Mesenchymal stem cell (in vitro differentiated cells and primary cell): ENCODE data around the gene TNNC1.

Source experiments
- DNase-seq: peaks from one replicate; pipeline ENCODE4 v3.0.0-alpha.2; 2013
- H2AFZ ChIP-seq: one replicate; pipeline ENCODE4 v1.6.1; 2013; ENCODE audit warnings: low read depth, mild to moderate bottlenecking, control low read depth, inconsistent platforms, low read length, moderate library complexity
- H2AK5ac ChIP-seq: 2 replicates; pipeline ENCODE4 v1.6.1; 2013; ENCODE audit warnings: low read length, moderate library complexity, mild to moderate bottlenecking, inconsistent platforms; ENCODE audit not compliant: severe bottlenecking
- H2BK120ac ChIP-seq: one replicate; pipeline ENCODE4 v1.6.1; 2013; ENCODE audit warnings: low read depth, mild to moderate bottlenecking, inconsistent platforms, low read length, moderate library complexity
- H2BK12ac ChIP-seq, 2 experiments: one replicate each; pipeline ENCODE4 v1.6.1; 2013; ENCODE audit warnings: inconsistent platforms in 2 of 2, low read length in 2 of 2, mild to moderate bottlenecking in 2 of 2, moderate library complexity in 2 of 2, control low read depth in 1 of 2
- H2BK15ac ChIP-seq: one replicate; pipeline ENCODE4 v1.6.1; 2013; ENCODE audit warnings: mild to moderate bottlenecking, low read depth, inconsistent platforms; ENCODE audit not compliant: poor library complexity, severe bottlenecking
- H2BK5ac ChIP-seq: 2 replicates; pipeline ENCODE4 v1.6.1; 2013; ENCODE audit warnings: low read depth, mild to moderate bottlenecking, low read length, control low read depth, inconsistent platforms; ENCODE audit not compliant: poor library complexity, severe bottlenecking
- H3K14ac ChIP-seq, 2 experiments: one replicate each; pipeline ENCODE4 v1.6.1; 2013; ENCODE audit warnings: inconsistent platforms in 2 of 2, low read length in 2 of 2, control low read depth in 1 of 2, mild to moderate bottlenecking in 1 of 2, moderate library complexity in 1 of 2
- H3K18ac ChIP-seq, 2 experiments: one replicate each; pipeline ENCODE4 v1.6.1; 2013; ENCODE audit warnings: inconsistent platforms in 2 of 2, low read length in 2 of 2, control low read depth in 1 of 2, low read depth in 1 of 2, mild to moderate bottlenecking in 1 of 2
- H3K23ac ChIP-seq, 2 experiments: one replicate each; pipeline ENCODE4 v1.6.1; 2013; ENCODE audit warnings: inconsistent platforms in 2 of 2, low read length in 2 of 2, mild to moderate bottlenecking in 2 of 2, moderate library complexity in 2 of 2, control low read depth in 1 of 2
- H3K27ac ChIP-seq: 2 replicates; pipeline ENCODE4 v1.5.1; 2013; ENCODE audit warnings: mild to moderate bottlenecking, moderate library complexity, low read length, control low read depth, inconsistent platforms; ENCODE audit not compliant: poor library complexity, severe bottlenecking
- H3K27me3 ChIP-seq, 2 experiments: 2 replicates each; pipeline versions ENCODE4 v1.6.1 to v1.7.0; 2013; ENCODE audit warnings: low read length in 2 of 2, mild to moderate bottlenecking in 2 of 2, moderate library complexity in 2 of 2, control low read depth in 1 of 2, inconsistent platforms in 1 of 2; ENCODE audit not compliant: control insufficient read depth in 1 of 2, insufficient read depth in 1 of 2
- H3K36me3 ChIP-seq, 2 experiments: 2 replicates each; pipeline versions ENCODE4 v1.6.1 to v1.7.0; 2013; ENCODE audit warnings: low read length in 2 of 2, control low read depth in 1 of 2, inconsistent platforms in 1 of 2, low read depth in 1 of 2, mild to moderate bottlenecking in 1 of 2; ENCODE audit not compliant: insufficient read depth in 2 of 2, control insufficient read depth in 1 of 2
- H3K4ac ChIP-seq, 2 experiments: one replicate each; pipeline ENCODE4 v1.6.1; 2013; ENCODE audit warnings: inconsistent platforms in 2 of 2, low read length in 2 of 2, mild to moderate bottlenecking in 2 of 2, moderate library complexity in 2 of 2, control low read depth in 1 of 2, low read depth in 1 of 2
- H3K4me1 ChIP-seq: 2 replicates; pipeline ENCODE4 v1.6.1; 2013; ENCODE audit warnings: low read depth, low read length, control low read depth; ENCODE audit not compliant: control insufficient read depth, insufficient read depth
- H3K4me2 ChIP-seq: 2 replicates; pipeline ENCODE4 v1.6.1; 2013; ENCODE audit warnings: low read length, mild to moderate bottlenecking, inconsistent platforms; ENCODE audit not compliant: poor library complexity, severe bottlenecking
- H3K4me3 ChIP-seq, 2 experiments: 2 replicates each; pipeline versions ENCODE4 v1.5.1 to v1.7.0; 2013; ENCODE audit warnings: low read length in 2 of 2, mild to moderate bottlenecking in 2 of 2, control low read depth in 1 of 2, low read depth in 1 of 2; ENCODE audit not compliant: insufficient read depth in 1 of 2
- H3K79me1 ChIP-seq: replicated peaks from 2 replicates; pipeline ENCODE4 v1.6.1; 2013; ENCODE audit warnings: mild to moderate bottlenecking, control low read depth, low read length, inconsistent platforms; ENCODE audit not compliant: poor library complexity, severe bottlenecking
- H3K9ac ChIP-seq: 2 replicates; pipeline ENCODE4 v1.7.0; 2013; ENCODE audit warnings: mild to moderate bottlenecking, low read length, moderate library complexity
- H3K9me3 ChIP-seq: 2 replicates; pipeline ENCODE4 v1.7.0; 2013; ENCODE audit warnings: mild to moderate bottlenecking, low read length; ENCODE audit not compliant: control insufficient read depth
- H4K8ac ChIP-seq: one replicate; pipeline ENCODE4 v1.6.1; 2013; ENCODE audit warnings: inconsistent platforms, mild to moderate bottlenecking, low read length, moderate library complexity
- H4K91ac ChIP-seq: one replicate; pipeline ENCODE4 v1.6.1; 2013; ENCODE audit warnings: mild to moderate bottlenecking, low read length, inconsistent platforms
- WGBS: methylation state at CpG from one replicate; pipeline ENCODE4 v1.1.7; 2013; ENCODE audit warnings: mixed read lengths; 5-methylcytosine and 5-hydroxymethylcytosine counted together

The TNNC1 gene

DNA sequence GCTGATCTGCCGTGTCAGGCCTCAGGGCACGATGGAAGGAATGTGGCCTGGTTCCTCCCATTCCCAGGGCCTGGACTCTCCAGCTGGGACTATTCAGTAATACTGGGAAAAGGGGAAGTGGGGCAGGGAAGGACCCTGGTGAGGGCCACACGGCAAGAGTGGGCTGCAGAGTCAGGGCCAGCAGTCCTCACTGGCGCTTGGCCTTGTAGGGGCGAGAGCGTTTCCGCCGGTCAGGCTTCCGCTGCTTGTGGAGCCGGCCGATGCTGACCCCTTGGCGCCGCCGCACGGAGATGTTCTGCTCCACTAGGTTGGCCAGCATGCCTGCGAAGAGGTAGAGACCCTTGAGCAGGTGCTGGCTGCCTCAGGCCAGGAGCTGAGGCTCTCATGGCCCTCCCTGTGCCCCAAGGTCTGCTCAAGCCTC is 51.7 kb downstream of the TNNC1 start:
- Histone ChIP-seq H3K9ac (no peak overlapping the region), H3K14ac (no peak overlapping the region), H4K8ac (no peak overlapping the region), H3K4me1 (peaks cover 5% of the 10 kb centered on the region), H3K9me3 (no peaks in the 10 kb centered on the region), H3K27me3 (no peaks in the 10 kb centered on the region), H2BK120ac (no peak overlapping the region), H3K36me3 (peaks cover 81 to 84% of the 10 kb centered on the region in 2 experiments), H2AK5ac (no peak overlapping the region), H4K91ac (no peak overlapping the region), H3K4me3 (no peak overlapping the region), H3K27ac (no peak overlapping the region), H2BK5ac (no peak overlapping the region), H2BK15ac (no peak overlapping the region), H2AFZ (no peak overlapping the region), H3K4me2 (no peak overlapping the region), H3K23ac (no peak overlapping the region), H3K18ac (no peak overlapping the region), H2BK12ac (no peak overlapping the region), H3K79me1 (peaks cover 31% of the 10 kb centered on the region), H3K4ac (no peak overlapping the region)
- no peak for DNase-seq
- 94% methylated on average over 16 of the region's 16 CpGs for WGBS

DNA sequence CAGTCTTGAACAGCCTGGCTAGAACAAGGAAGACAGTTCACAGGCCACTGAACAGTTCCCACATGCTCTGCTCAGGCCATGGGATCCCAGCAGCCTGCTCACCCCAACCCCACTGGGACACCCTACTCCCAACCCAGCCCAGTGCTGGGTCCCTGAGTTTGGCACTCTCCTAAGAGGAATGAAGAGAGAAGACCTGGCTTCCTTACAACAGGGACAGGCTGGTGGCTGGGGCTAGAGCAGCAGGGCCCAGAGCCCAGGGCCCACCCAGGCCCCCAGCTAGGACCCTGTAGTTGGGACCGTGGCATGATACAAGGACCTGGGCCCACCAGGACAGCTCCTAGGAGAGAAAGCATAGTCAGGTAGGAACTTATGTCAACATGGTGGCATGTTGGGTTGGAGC is 52.3 kb downstream of the TNNC1 start:
- Histone ChIP-seq H3K23ac (no peak overlapping the region), H2BK120ac (no peak overlapping the region), H4K91ac (no peak overlapping the region), H3K4me2 (no peak overlapping the region), H3K4ac (no peak overlapping the region), H3K36me3 (peaks cover 75 to 79% of the 10 kb centered on the region in 2 experiments), H3K27me3 (no peaks in the 10 kb centered on the region), H3K9me3 (no peaks in the 10 kb centered on the region), H2AFZ (no peak overlapping the region), H2BK5ac (no peak overlapping the region), H3K4me3 (no peak overlapping the region), H2AK5ac (no peak overlapping the region), H3K14ac (no peak overlapping the region), H3K4me1 (peaks cover 5% of the 10 kb centered on the region), H3K27ac (no peak overlapping the region), H3K9ac (no peak overlapping the region), H2BK12ac (no peak overlapping the region), H3K18ac (no peak overlapping the region), H3K79me1 (peaks cover 25% of the 10 kb centered on the region), H2BK15ac (no peak overlapping the region), H4K8ac (no peak overlapping the region)
- DNase-seq: no peak
- WGBS: 100% methylated on average over 1 of the region's 1 CpG
